Choroid plexus epithelial cell (primary cell): ENCODE results near the gene REV1.

ENCODE experiments used
- DNase-seq: peaks from one replicate; pipeline ENCODE4 v3.0.0-alpha.2; 2010; ENCODE audit warnings: low read depth
- H3K4me3 ChIP-seq: 2 replicates; pipeline ENCODE4 v1.5.1; 2011; ENCODE audit warnings: low read depth, mild to moderate bottlenecking, control low read depth, low read length, moderate library complexity
- TF ChIP-seq, protein P1 (sequence below): conservative IDR thresholded peaks from 2 replicates; pipeline ENCODE4 v1.5.1; 2011; ENCODE audit warnings: low read depth, mild to moderate bottlenecking, control low read depth, inconsistent platforms, low read length, moderate library complexity

Gene REV1

DNA sequence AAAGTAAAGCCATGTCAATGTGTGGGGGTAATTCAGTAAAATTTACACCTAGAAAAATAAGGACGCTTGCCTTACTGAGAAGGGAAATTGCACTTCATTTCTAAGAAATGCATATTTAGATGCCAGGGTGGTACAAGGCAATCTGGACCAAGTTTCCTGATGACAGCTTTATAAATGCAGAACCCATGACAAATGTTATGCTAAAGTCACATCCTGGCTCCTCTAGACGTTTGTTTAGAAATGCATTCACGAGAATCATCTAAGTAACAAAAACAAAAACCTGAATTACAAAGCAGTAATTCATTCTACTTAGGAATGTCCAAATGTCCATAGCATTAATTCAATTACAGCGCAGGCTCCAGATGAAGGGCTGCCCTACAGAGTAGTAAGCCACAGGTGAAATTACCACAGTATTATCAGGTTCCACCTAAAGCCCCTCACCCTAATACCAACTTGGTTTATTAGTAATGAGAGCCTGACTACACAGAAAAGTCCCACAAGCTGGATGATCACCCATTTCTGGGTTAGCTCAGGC lies 49.8 kb downstream of the REV1 start:
- TF ChIP-seq, protein P1, sequence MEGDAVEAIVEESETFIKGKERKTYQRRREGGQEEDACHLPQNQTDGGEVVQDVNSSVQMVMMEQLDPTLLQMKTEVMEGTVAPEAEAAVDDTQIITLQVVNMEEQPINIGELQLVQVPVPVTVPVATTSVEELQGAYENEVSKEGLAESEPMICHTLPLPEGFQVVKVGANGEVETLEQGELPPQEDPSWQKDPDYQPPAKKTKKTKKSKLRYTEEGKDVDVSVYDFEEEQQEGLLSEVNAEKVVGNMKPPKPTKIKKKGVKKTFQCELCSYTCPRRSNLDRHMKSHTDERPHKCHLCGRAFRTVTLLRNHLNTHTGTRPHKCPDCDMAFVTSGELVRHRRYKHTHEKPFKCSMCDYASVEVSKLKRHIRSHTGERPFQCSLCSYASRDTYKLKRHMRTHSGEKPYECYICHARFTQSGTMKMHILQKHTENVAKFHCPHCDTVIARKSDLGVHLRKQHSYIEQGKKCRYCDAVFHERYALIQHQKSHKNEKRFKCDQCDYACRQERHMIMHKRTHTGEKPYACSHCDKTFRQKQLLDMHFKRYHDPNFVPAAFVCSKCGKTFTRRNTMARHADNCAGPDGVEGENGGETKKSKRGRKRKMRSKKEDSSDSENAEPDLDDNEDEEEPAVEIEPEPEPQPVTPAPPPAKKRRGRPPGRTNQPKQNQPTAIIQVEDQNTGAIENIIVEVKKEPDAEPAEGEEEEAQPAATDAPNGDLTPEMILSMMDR, result no peak
- H3K4me3 ChIP-seq, result no peak overlapping the region
- DNase-seq, result no peak

DNA sequence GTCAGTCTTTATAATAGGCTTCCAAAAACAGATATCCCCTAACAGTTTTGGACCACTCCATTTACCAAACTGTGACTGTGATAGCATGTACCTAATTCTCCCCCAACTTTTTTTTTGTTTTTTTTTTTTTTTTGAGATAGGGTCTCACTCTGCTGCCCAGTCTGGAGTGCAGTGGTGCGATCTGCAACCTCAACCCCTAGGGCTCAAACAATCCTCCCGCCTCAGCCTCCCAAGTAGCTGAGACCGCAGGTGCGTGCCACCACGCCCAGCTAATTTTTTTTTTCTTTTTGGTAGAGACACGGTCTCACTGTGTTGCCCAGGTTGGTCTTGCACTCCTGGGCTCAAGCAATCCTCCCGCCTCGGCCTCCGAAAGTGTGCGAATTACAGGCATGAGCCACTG lies 52.9 kb downstream of the REV1 start:
- TF ChIP-seq, protein P1, result no peak
- H3K4me3 ChIP-seq, result no peak overlapping the region
- DNase-seq, result no peak

DNA sequence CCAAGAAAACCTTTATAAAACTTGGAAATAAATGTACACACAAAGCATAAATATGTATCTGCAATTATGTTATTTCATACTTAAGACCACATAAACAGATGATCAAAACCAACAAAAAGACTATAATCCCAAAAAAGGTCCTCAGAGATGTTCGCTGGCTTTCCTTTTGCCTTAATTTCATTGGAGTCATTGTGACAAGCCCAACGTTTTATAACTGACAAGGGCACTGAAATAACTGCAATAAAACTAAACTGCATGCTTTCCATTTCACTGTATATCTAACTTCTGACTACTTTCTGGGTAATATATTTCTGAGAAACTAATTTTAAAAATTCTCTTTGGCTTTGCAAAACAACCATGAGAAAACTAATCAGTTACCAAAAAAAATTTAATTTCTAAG lies 56.5 kb downstream of the REV1 start:
- H3K4me3 ChIP-seq, result no peak overlapping the region
- no peak for DNase-seq

DNA sequence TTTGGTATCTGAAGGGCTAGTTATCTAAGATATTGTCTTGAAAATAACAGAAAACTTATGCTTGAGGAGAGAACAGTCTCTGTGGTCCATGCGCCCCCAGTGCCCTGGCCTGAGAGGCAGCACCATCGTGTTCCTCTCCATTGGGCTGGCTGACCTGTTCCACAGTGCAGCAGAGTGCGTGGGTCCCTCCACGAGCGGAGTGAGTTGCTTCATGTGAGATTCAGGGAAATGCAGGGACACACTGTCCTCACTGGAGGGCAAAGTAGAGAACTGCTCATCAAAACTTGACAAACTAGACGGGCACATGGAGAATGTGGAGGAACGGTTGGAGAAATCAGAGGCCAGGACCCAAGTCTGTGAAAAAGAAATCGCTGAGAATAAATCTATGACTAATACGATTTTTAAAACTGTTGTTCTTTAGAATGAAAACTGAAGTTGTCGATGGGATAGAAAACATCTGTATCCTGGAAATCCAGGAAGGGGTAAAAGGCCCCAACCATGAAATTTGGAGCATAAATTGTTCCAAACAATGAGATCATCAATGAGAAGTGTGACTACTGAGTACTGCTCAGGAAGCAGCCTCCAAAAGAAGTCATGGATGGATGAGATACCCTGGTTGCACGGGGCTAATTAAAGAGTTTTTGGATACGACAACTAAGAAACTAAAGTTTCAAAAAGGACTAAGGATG lies 58.1 kb downstream of the REV1 start:
- no peak for DNase-seq
- no peak overlapping the region for H3K4me3 ChIP-seq
- TF ChIP-seq, protein P1, result no peak

More for the DNA sequence above, 56.5 kb downstream of the REV1 start:
- TF ChIP-seq, protein P1, result no peak

DNA sequence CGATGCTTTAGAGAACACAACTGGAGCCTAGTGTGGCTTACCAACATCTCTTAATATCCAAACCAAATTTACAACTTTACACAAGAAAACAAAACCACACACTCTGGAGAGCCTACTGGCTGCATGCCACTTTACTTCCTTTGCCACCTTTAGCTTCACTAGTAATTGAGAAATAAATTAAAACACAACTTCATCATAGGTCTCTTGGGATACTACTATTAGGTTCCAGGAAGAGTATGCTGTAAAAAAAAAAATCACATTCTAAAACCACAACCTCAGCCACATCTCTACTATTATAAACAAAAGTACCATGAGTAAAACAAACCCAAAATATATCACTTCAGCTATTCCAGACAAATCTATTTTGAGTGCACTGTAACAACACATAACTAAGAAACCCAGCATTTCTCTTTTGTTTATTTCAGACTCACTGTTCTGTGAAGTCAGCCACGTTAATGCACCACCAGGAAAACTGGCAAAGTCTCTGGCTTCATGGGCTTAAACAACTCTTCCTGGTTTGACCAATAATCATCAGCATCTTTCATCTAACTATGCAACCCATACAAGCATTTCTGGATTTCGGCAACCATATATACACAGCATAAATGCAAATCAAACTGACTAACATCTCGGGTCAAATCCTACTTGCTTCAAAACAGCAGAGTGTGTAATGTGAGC lies 59.1 kb downstream of the REV1 start:
- no peak overlapping the region for H3K4me3 ChIP-seq
- TF ChIP-seq, protein P1, result no peak
- peak; percentile 66 for DNase-seq

DNA sequence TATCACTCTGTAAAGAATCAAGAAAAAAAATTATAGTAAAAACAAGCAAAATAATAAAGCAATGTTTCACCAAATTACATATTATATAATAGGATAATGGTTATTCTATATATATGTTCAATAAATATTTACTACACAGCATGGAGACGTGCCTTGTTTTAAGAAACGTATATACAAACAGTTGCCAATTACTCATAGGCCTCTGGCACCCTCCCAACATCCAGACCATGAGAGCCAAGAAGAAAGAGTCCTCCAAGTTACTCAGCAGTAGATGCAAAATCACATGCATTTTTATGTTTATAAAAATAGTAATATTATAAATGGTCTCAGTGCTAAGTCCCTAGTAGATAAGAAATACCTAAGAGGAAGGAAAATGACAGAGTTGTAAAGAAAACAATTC lies 64.8 kb downstream of the REV1 start:
- DNase-seq, result peak; percentile 94
- H3K4me3 ChIP-seq, result no peak overlapping the region
- TF ChIP-seq, protein P1, result no peak
